GM19372 (cell line): ENCODE measurements around the gene SULT1A2.
"Not testable (repeated sequence)": the region's sequence is repeated elsewhere in the genome, so short reads cannot be mapped to it uniquely, and the experiment has no call there.

Source experiments
- ATAC-seq: cut with Tn5 transposase; IDR thresholded peaks from one replicate; pipeline ENCODE4 v1.9.1; 2021; ENCODE audit warnings: mild to moderate bottlenecking, low read depth, moderate library complexity; ENCODE audit not compliant: unreplicated experiment

The SULT1A2 gene

DNA sequence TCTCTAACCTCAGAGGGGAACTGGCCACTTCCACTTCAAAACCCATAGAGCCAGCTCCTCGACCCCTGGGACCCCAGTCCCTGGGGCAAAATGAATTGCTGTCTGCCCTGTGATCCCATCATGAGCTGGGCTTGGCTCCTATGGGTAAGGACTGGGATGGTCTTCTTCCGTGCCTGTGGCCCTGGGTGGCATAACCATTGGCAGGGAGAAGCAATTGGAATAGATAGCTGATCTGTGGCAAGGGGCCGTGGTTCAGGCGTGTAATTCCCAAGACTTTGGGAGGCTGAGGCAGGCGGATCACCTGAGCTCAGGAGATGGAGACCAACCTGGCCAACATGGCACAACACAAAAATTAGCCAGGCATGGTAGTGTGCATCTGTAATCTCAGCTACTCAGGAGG, 4.3 kb downstream of the SULT1A2 start:
- no peak for ATAC-seq

DNA sequence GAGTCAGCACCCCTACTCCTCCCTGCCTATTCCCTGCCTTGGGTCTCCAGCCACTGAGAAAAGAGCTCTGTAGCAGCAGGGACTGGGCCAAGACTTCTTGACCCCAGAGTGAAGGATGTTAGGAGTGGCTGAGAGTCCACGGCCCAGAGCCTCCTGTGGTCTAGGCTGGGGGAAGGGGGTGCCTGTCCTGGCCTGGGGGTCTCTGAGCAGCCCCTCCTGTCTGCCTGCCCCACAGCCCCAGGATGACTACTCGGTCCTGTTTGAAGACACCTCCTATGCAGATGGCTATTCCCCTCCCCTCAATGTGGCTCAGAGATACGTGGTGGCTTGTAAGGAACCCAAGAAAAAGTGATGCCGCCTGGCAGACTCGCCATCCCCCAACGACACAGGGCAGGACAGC, 5.5 kb downstream of the SULT1A2 start:
- ATAC-seq = no peak

GRCh38 chr16:28590384-28591340, 6.2 kb downstream of the SULT1A2 start:
- no peak for ATAC-seq

DNA sequence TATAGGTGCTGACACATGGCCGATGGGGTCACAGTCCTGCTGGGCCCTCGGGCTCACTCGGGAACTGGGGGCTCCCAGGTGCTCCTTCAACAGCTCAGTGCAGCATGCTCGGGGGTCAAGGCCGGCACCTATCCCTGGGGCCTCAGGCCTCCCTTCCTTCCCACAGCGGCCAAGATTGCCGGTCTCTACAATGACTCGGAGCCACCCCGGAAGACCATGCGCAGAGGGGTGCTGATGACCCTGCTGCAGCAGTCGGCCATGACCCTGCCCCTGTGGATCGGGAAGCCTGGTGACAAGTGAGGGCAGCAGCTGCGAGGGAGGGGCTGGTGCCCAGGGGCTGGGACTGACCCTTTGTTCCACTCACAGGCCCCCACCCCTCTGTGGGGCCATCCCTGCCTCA, 6.9 kb downstream of the SULT1A2 start:
- no peak for ATAC-seq

- no peak for ATAC-seq
Observed at GRCh38 chr16:28589069-28589468, 7.8 kb downstream of the SULT1A2 start.

DNA sequence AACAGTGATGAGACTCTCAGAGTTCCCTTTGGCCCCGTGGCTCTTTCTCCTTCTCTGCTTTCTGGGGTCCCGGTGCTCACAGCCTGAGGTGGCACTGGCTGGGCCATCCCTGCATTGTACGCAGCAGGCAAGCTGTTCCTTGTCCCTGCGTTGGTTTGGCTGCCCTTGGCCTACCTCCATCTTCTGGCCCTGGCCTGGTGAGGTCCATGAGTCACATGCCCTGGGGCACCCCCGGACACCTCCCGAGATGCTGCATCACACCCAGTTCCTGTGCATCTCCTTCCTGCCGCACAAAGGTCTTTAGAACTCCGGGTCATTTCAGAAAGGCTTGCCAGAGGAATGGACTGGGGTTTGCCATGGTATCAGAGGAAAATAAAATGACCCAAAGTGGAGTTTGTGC, 9.5 kb downstream of the SULT1A2 start:
- no peak for ATAC-seq

GRCh38 chr16:28586466-28586865, 10.4 kb downstream of the SULT1A2 start:
- ATAC-seq = no peak

GRCh38 chr16:28585674-28586073, 11.2 kb downstream of the SULT1A2 start:
- ATAC-seq = no peak

DNA sequence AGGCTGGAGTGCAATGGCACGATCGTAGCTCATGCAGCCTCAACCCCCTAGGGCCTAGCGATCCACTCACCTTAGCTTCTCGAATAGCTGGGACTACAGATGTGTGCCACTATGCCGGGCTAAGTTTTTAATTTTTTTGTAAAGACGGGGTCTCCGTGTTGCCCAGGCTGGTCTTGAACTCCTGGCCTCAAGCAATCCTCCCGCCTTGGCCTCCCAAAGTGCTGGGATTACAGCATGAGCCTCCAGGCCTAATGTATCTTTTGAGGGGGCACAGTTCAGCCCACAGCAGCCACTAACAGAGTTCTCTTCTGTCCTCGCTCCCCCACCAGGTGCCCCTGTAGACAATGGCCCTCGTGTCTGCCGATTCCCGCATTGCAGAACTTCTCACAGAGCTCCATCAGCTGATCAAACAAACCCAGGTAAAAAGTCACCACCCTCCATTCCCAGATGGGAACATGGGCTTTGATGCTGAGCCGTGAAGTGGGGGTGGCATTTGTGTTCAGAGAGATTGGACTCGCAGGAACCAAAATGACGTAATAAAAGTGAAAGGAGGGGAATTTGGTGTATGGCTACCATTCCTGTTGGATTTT, 16.0 kb downstream of the SULT1A2 start:
- ATAC-seq = no peak

- no peak for ATAC-seq
Observed at GRCh38 chr16:28575446-28576109, 21.3 kb downstream of the SULT1A2 start.

DNA sequence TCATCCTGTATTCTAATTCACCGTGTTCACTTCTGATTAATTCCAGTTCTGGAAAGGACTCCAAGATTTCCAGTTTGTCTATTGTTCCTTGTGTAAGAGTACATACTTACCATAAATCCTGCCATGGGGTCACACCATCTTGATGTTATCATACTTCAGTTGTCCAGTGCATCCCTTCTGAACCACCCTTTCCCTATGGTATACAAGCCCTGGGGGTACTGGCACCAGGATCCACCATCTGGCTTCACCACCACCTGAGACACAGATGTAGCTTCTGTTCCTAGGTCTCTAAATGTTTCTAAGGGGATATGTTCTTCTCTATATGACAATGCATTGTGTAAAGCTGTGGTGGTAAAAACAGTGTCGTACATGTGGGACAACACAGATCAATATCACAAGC, 21.9 kb downstream of the SULT1A2 start:
- no peak for ATAC-seq

GRCh38 chr16:28573738-28574718, 22.8 kb downstream of the SULT1A2 start:
- no peak for ATAC-seq

DNA sequence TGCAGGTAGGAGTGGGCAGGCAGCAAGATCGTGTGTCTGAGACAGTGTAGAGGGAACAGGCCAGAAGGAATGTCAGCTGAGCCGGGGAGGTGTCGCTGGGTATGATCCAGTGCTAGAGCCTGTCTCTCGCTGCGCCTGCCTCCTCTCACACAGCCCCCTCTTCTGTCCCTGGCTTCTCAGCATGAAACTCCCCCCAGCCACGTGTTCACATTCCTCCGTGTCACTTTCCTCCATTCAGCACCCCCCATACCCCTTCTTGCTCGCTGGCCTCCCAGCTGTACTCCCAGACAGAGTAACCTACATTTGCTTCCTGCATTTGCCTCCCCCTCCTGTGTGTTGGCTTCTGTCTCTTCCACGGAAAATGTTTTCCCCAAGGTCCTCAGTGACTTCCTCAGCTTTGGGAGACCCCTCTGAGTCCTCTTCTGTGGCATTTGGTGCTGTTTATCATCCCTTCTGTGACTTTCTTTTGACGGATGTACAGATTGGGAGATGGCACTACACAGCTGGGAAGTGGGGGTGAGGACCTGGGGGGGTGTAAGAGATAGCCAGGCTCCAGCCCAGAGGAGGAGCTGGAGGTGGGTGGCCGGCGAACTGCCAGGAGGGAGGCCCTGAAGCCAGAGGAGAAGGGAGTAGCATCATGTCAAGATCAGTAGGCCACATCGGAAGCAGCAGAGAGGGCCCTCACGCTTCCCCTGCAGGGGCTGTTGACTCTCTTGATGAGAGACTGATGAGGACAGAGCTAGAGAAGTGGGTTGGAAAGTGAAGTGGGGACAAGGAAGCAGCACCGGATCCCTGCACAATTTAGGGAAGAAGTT, 23.9 kb downstream of the SULT1A2 start:
- no peak for ATAC-seq

DNA sequence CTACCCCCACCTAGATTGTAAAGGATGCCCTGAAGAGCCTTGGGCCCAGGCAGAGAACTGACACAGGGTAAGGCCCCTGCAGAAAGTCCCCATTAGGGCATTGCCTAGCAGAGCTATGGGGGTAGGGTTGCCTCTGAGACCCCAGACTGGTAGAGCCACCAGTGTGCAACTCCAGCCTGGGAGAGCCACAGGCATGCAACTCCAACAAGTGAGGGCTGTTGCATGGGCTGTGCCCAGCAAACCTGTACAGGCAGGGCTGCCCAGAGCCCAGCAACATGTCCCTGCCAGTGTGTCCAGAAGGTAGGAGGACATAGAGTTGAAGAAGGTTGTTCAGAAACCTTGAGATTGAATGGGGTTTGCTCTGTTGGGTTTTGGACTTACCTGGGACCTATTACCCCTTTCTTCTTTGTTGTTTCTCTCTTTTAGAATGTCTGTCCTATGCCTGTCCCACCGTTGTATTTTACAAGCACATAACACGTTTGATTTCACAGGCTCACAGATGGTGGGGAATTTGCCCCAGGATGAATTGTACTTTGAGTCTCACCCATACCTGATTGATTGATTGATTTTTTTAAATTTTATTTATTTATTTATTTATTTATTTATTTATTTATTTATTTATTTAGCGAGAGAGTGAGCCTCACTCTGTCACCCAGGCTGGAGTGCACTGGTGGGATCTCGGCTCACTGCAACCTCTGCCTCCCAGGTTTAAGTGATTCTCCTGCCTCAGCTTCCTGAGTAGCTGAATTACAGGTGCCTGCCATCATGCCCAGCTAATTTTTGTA, 26.7 kb downstream of the SULT1A2 start:
- no peak for ATAC-seq

DNA sequence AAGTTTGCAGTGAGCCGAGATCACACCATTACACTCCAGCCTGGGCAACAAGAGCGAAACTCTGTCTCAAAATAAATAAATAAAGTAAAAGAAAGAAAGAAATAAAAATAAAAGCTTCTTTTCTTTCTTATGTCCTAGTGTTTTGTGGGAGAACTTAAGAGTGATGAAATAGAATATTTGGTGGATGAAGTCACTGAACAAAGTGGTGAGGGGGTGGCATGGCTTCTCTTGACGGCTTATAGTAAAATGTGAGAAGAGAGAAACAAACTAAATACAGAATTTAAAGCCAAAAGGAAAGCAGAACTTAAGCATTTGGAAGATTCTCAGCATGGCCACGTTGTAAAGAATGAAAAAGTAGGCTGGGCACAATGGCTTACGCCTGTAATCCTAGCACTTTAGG, 27.8 kb downstream of the SULT1A2 start:
- ATAC-seq = no peak

GRCh38 chr16:28567292-28567691, 29.6 kb downstream of the SULT1A2 start:
- ATAC-seq = no peak

GRCh38 chr16:28566233-28566925, 30.5 kb downstream of the SULT1A2 start:
- ATAC-seq = not testable (repeated sequence)

DNA sequence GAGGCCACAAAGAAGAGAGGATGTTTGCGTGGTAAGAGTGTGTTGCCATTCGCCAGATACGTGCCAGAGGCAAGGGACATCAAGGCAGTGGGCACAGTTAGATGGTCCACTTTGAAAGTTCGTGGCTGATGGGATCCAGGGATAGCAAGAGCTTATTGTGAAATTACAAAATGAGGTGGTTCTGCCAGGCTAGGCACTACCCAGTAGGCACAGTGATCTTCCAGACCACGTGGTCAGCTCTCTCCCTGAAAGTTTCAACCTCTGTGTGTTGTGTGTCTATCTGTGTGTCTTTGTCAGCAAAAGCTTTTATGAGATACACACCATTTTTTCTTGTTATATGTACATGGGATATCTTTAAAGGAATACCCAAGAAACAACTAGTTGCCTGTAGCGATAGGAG, 33.6 kb downstream of the SULT1A2 start:
- no peak for ATAC-seq
